ENCODE results near the gene TSSK2. TPM values are rescaled to one million over a fixed set of nuclear protein-coding genes. Genes with fewer than 3 reads are reported as not detected.
A peak's percentile ranks its signal among the peaks of the same experiment; 100 is the strongest.

TSSK2 gene
- total RNA-seq, 1 donor, result not detected

DNA sequence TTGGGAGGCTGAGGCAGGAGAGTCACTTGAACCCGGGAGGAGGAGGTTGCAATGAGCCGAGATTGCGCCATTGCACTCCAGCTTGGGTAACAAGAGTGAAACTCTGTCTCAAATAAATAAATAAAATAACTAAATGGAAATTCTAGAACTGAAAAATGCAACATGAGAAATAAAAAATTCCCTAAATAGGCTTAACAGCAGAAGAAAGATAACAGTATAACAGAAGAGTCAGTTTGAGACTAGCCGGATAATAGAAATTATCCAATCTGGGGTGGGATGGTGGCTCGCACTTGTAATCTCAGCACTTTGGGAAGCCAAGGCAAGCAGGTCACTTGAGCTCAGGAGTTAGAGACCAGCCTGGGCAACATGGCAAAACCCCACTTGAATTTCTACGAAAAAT, 33.3 kb downstream of the TSSK2 start:
- no peak overlapping the region for H3K4me3 ChIP-seq (ENCODE audit: insufficient read depth, low read length)

DNA sequence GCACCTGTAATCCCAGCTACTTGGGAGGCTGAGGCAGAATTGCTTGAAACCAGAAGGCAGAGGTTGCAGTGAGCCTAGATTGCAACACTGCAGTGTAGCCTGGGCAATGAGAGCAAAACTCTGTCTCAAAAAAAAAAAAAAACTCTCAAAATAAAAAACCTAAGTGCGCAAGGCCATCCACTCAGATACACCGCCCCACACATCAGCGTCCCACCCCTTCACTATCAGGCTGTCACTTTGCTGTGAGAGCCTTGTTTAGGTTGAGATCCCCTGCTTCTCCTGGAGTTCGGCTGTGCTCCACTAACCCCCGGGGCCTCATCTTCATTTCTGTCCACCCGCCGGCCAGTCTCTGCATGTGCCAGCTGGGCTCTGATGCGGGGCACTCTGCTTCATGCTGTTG, 35.3 kb downstream of the TSSK2 start:
- peak; percentile 42 for DNase-seq (ENCODE audit: insufficient read length, low spot score, missing footprints)
- Histone ChIP-seq H3K27me3 (ENCODE audit: insufficient read depth, low read length) (peaks cover 33% of the 10 kb centered on the region), H3K27ac (ENCODE audit: low read depth, low read length) (no peak overlapping the region), H3K9me3 (ENCODE audit: low read depth, low read length) (no peaks in the 10 kb centered on the region), H4K20me1 (ENCODE audit: insufficient read depth, low read length) (no peaks in the 10 kb centered on the region), H3K4me1 (ENCODE audit: insufficient read depth, low read length) (peaks cover 6% of the 10 kb centered on the region), H3K4me3 (ENCODE audit: insufficient read depth, low read length) (no peak overlapping the region), H3K79me2 (ENCODE audit: insufficient read depth, low read length) (peaks cover 12% of the 10 kb centered on the region), H3K4me2 (ENCODE audit: insufficient read depth, low read length) (no peak overlapping the region), H2AFZ (ENCODE audit: low read length) (no peak overlapping the region), H3K36me3 (ENCODE audit: insufficient read depth, low read length) (no peaks in the 10 kb centered on the region)
- TF ChIP-seq, protein P1, sequence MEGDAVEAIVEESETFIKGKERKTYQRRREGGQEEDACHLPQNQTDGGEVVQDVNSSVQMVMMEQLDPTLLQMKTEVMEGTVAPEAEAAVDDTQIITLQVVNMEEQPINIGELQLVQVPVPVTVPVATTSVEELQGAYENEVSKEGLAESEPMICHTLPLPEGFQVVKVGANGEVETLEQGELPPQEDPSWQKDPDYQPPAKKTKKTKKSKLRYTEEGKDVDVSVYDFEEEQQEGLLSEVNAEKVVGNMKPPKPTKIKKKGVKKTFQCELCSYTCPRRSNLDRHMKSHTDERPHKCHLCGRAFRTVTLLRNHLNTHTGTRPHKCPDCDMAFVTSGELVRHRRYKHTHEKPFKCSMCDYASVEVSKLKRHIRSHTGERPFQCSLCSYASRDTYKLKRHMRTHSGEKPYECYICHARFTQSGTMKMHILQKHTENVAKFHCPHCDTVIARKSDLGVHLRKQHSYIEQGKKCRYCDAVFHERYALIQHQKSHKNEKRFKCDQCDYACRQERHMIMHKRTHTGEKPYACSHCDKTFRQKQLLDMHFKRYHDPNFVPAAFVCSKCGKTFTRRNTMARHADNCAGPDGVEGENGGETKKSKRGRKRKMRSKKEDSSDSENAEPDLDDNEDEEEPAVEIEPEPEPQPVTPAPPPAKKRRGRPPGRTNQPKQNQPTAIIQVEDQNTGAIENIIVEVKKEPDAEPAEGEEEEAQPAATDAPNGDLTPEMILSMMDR (IDR thresholded peaks at IDR 0.05; ENCODE audit: extremely low read depth, low read depth, low read length), result no peak

More for the DNA sequence above, 33.3 kb downstream of the TSSK2 start:
- Histone ChIP-seq H3K79me2 (ENCODE audit: insufficient read depth, low read length) (no peaks in the 10 kb centered on the region), H3K27me3 (ENCODE audit: insufficient read depth, low read length) (peaks cover 26% of the 10 kb centered on the region), H3K4me1 (ENCODE audit: insufficient read depth, low read length) (no peaks in the 10 kb centered on the region), H3K4me2 (ENCODE audit: insufficient read depth, low read length) (no peak overlapping the region), H2AFZ (ENCODE audit: low read length) (no peak overlapping the region), H4K20me1 (ENCODE audit: insufficient read depth, low read length) (no peaks in the 10 kb centered on the region), H3K36me3 (ENCODE audit: insufficient read depth, low read length) (no peaks in the 10 kb centered on the region), H3K9me3 (ENCODE audit: low read depth, low read length) (no peaks in the 10 kb centered on the region), H3K27ac (ENCODE audit: low read depth, low read length) (no peak overlapping the region)
- TF ChIP-seq, protein P1 (IDR thresholded peaks at IDR 0.05; ENCODE audit: extremely low read depth, low read depth, low read length), result no peak
- no peak for DNase-seq (ENCODE audit: insufficient read length, low spot score, missing footprints)

GRCh38 chr22:19167106-19167869, 36.2 kb downstream of the TSSK2 start:
- DNase-seq (ENCODE audit: insufficient read length, low spot score, missing footprints), result peak; percentile 32
- Histone ChIP-seq H3K4me1 (ENCODE audit: insufficient read depth, low read length) (peaks cover 9% of the 10 kb centered on the region), H3K27me3 (ENCODE audit: insufficient read depth, low read length) (peaks cover 31% of the 10 kb centered on the region), H2AFZ (ENCODE audit: low read length) (no peak overlapping the region), H3K27ac (ENCODE audit: low read depth, low read length) (no peak overlapping the region), H3K4me2 (ENCODE audit: insufficient read depth, low read length) (no peak overlapping the region), H3K36me3 (ENCODE audit: insufficient read depth, low read length) (no peaks in the 10 kb centered on the region), H3K4me3 (ENCODE audit: insufficient read depth, low read length) (no peak overlapping the region), H3K9me3 (ENCODE audit: low read depth, low read length) (no peaks in the 10 kb centered on the region), H3K79me2 (ENCODE audit: insufficient read depth, low read length) (peaks cover 21% of the 10 kb centered on the region), H4K20me1 (ENCODE audit: insufficient read depth, low read length) (no peaks in the 10 kb centered on the region)
- TF ChIP-seq, protein P1 (IDR thresholded peaks at IDR 0.05; ENCODE audit: extremely low read depth, low read depth, low read length), result no peak

GRCh38 chr22:19168088-19168890, 37.2 kb downstream of the TSSK2 start:
- Histone ChIP-seq H3K27ac (ENCODE audit: low read depth, low read length) (no peak overlapping the region), H3K36me3 (ENCODE audit: insufficient read depth, low read length) (no peaks in the 10 kb centered on the region), H3K9me3 (ENCODE audit: low read depth, low read length) (no peaks in the 10 kb centered on the region), H3K4me3 (ENCODE audit: insufficient read depth, low read length) (no peak overlapping the region), H3K4me2 (ENCODE audit: insufficient read depth, low read length) (no peak overlapping the region), H3K27me3 (ENCODE audit: insufficient read depth, low read length) (peaks cover 31% of the 10 kb centered on the region), H2AFZ (ENCODE audit: low read length) (no peak overlapping the region), H3K4me1 (ENCODE audit: insufficient read depth, low read length) (peaks cover 19% of the 10 kb centered on the region), H3K79me2 (ENCODE audit: insufficient read depth, low read length) (peaks cover 31% of the 10 kb centered on the region), H4K20me1 (ENCODE audit: insufficient read depth, low read length) (peaks cover 7% of the 10 kb centered on the region)
- TF ChIP-seq, protein P1 (IDR thresholded peaks at IDR 0.05; ENCODE audit: extremely low read depth, low read depth, low read length), result no peak
- DNase-seq (ENCODE audit: insufficient read length, low spot score, missing footprints), result peak; percentile 53

Measured in osteoblast (primary cell).